Right lobe of liver (tissue), 6 donors: ENCODE results near the gene FAM227B. TPM values are rescaled to one million over a fixed set of nuclear protein-coding genes. Genes with fewer than 3 reads are reported as not detected.
"Not testable (repeated sequence)": the region's sequence is repeated elsewhere in the genome, so short reads cannot be mapped to it uniquely, and the experiment has no call there.

ENCODE experiments used
- ATAC-seq, 4 donors: fragments of 200-7000 bp; cut with Tn5 transposase; one replicate each; pipeline ENCODE4 v1.9.1; 2020; ENCODE audit warnings: mild to moderate bottlenecking in 4 of 4, moderate library complexity in 4 of 4
- DNase-seq, 3 donors: peaks; one replicate each; pipeline ENCODE4 v3.0.0-alpha.2; 2020
- H3K27ac ChIP-seq, 3 donors: fragments of 200-600 bp; one replicate each; pipeline ENCODE4 v1.8.0; 2022
- H3K27me3 ChIP-seq, 2 donors: fragments of 200-600 bp; one replicate each; pipeline ENCODE4 v1.8.0; 2022
- H3K36me3 ChIP-seq, 4 donors: fragments of 200-600 bp; sonication (generic) in 1 of 4; one replicate each; pipeline versions ENCODE4 v1.5.1 to v1.8.0; 2017 to 2022; ENCODE audit warnings: control low read depth in 1 of 4
- H3K4me1 ChIP-seq, 4 donors: fragments of 200-600 bp; sonication (generic) in 1 of 4; one replicate each; pipeline versions ENCODE4 v1.5.1 to v1.8.0; 2017 to 2022; ENCODE audit warnings: control low read depth in 1 of 4
- H3K4me3 ChIP-seq, 3 donors: fragments of 200-600 bp; one replicate each; pipeline ENCODE4 v1.8.0; 2022
- H3K9me3 ChIP-seq, 4 donors: fragments of 200-600 bp; sonication (generic) in 1 of 4; one replicate each; pipeline versions ENCODE4 v1.5.1 to v1.8.0; 2017 to 2022; ENCODE audit warnings: control low read depth in 1 of 4
- CTCF ChIP-seq, 4 donors: fragments of 200-600 bp in 3 of 4; fragments of 450-650 bp in 1 of 4; IDR thresholded peaks; one replicate each; pipeline versions ENCODE4 v1.5.1 to v1.8.0; 2016 to 2022; ENCODE audit warnings: antibody characterized with exemption in 4 of 4, mild to moderate bottlenecking in 2 of 4
- POLR2A ChIP-seq: fragments of 450-650 bp; IDR thresholded peaks from one replicate; pipeline ENCODE4 v1.6.1; 2017; ENCODE audit warnings: antibody characterized with exemption, mild to moderate bottlenecking
- WGBS: methylation state at CpG from one replicate; pipeline ENCODE4 v1.1.6; 2018; ENCODE audit warnings: low coverage, low lambda C conversion rate; ENCODE audit not compliant: insufficient coverage; ENCODE audit errors: missing lambda C conversion rate; 5-methylcytosine and 5-hydroxymethylcytosine counted together
- intact Hi-C, 2 donors: fragments of 100-400 bp; cut with DNase I; formaldehyde crosslinking; loops; one replicate each; pipeline versions ENCODE4 v1.11.2 to v1.14.1; 2022
- total RNA-seq, 6 experiments: library from RNA; depleted of rRNA in 2 of 6; stranded (reverse); fragments of >200 nt in 2 of 6; fragmentation: NEBNext Ultra II Directional in 3 of 6; extraction: Animal tissue kit (Norgen Biotek cat#: 25700) in 3 of 6; gene quantifications; one replicate each; pipeline versions ENCODE4 v1.1.0 to v1.2.4, GENCODE V29; 2016 to 2023
- donor health status: DM: no; HTN: yes; CAD: no.
- donor health status: DM: no; HTN: no; CAD: no.
- donor health status: DM: no; HTN: no; CAD: no.
- donor health status: DM: no; HTN: yes; CAD: no.
- donor health status: DM: no; HTN: yes; CAD: no.

FAM227B gene
- total RNA-seq, 6 experiments from 2014 or later: 1.3 to 3.2 (median 2.0) TPM

GRCh38 chr15:49621887-49622286, 1.3 kb upstream of the FAM227B start:
- Histone ChIP-seq H3K9me3 (peaks cover 0 to 2% (median 0%) of the 10 kb centered on the region in 4 donors), H3K27ac (peak overlapping the region in 1 of 3 donors; percentile 94), H3K36me3 (peaks cover 0 to 5% (median 1%) of the 10 kb centered on the region in 4 donors), H3K4me3 (peak overlapping the region; percentile 67 to 77 (median 69)), H3K27me3 (no peaks in the 10 kb centered on the region), H3K4me1 (peaks cover 0 to 16% (median 2%) of the 10 kb centered on the region in 4 donors)
- WGBS: 60% methylated on average over 1 of the region's 1 CpG
- ATAC-seq (no peak), DNase-seq (no peak)
- intact Hi-C loops: no loop called here
- no peak for TF ChIP-seq POLR2A
- no peak for TF ChIP-seq CTCF (IDR thresholded peaks at IDR 0.05)

GRCh38 chr15:49621401-49621811, 788 bp upstream of the FAM227B start:
- Histone ChIP-seq H3K27me3 (no peaks in the 10 kb centered on the region), H3K9me3 (peaks cover 0 to 2% (median 0%) of the 10 kb centered on the region in 4 donors), H3K4me3 (peak overlapping the region; percentile 67 to 77 (median 69)), H3K4me1 (peaks cover 0 to 16% (median 2%) of the 10 kb centered on the region in 4 donors), H3K27ac (peak overlapping the region; percentile 84 to 95 (median 94)), H3K36me3 (peaks cover 0 to 5% (median 1%) of the 10 kb centered on the region in 4 donors)
- intact Hi-C loops: no loop called here
- TF ChIP-seq POLR2A (no peak), CTCF (IDR thresholded peaks at IDR 0.05) (no peak)
- peak in 1 of 4 donors; percentile 2 for ATAC-seq
- no peak for DNase-seq
- WGBS: 5% methylated on average over 8 of the region's 8 CpGs

- no peak for TF ChIP-seq POLR2A
- TF ChIP-seq CTCF (IDR thresholded peaks at IDR 0.05): peak in 3 of 4 donors; percentile 6 to 63 (median 8)
- Histone ChIP-seq H3K4me3 (peak overlapping the region; percentile 67 to 77 (median 69)), H3K4me1 (peaks cover 0 to 16% (median 2%) of the 10 kb centered on the region in 4 donors), H3K9me3 (no peaks in the 10 kb centered on the region), H3K27me3 (no peaks in the 10 kb centered on the region), H3K36me3 (no peaks in the 10 kb centered on the region), H3K27ac (peak overlapping the region; percentile 94 to 96 (median 95))
- 0% methylated on average over 6 of the region's 6 CpGs for WGBS
- DNase-seq (no peak), ATAC-seq (peak; percentile 44 to 54 (median 49))
- intact Hi-C loops: no loop called here
Measured at GRCh38 chr15:49620199-49620598, 419 bp downstream of the FAM227B start.

- ATAC-seq: no peak
- Histone ChIP-seq H3K27ac (no peak overlapping the region), H3K9me3 (no peaks in the 10 kb centered on the region), H3K27me3 (no peaks in the 10 kb centered on the region), H3K36me3 (no peaks in the 10 kb centered on the region), H3K4me3 (no peak overlapping the region), H3K4me1 (peaks cover 0 to 16% (median 2%) of the 10 kb centered on the region in 4 donors)
- TF ChIP-seq CTCF (IDR thresholded peaks at IDR 0.05) (no peak), POLR2A (no peak)
- no peak for DNase-seq
- WGBS: 39% methylated on average over 2 of the region's 3 CpGs
- intact Hi-C loops: no loop called here
Measured at GRCh38 chr15:49619226-49619625, 1.4 kb downstream of the FAM227B start.

GRCh38 chr15:49612240-49612639, 8.4 kb downstream of the FAM227B start:
- H3K36me3 ChIP-seq, H3K4me1 ChIP-seq, intact Hi-C loops, DNase-seq, H3K4me3 ChIP-seq, H3K9me3 ChIP-seq, ATAC-seq, H3K27ac ChIP-seq, H3K27me3 ChIP-seq: not testable (repeated sequence)
- 91% methylated on average over 3 of the region's 3 CpGs for WGBS
